GM19438 (cell line): ENCODE results near the gene ZMYM3.
"Not testable (repeated sequence)": the region's sequence is repeated elsewhere in the genome, so short reads cannot be mapped to it uniquely, and the experiment has no call there.

Source experiments
- ATAC-seq: cut with Tn5 transposase; IDR thresholded peaks from one replicate; pipeline ENCODE4 v1.9.1; 2021; ENCODE audit warnings: low read depth; ENCODE audit not compliant: unreplicated experiment

Gene ZMYM3

DNA sequence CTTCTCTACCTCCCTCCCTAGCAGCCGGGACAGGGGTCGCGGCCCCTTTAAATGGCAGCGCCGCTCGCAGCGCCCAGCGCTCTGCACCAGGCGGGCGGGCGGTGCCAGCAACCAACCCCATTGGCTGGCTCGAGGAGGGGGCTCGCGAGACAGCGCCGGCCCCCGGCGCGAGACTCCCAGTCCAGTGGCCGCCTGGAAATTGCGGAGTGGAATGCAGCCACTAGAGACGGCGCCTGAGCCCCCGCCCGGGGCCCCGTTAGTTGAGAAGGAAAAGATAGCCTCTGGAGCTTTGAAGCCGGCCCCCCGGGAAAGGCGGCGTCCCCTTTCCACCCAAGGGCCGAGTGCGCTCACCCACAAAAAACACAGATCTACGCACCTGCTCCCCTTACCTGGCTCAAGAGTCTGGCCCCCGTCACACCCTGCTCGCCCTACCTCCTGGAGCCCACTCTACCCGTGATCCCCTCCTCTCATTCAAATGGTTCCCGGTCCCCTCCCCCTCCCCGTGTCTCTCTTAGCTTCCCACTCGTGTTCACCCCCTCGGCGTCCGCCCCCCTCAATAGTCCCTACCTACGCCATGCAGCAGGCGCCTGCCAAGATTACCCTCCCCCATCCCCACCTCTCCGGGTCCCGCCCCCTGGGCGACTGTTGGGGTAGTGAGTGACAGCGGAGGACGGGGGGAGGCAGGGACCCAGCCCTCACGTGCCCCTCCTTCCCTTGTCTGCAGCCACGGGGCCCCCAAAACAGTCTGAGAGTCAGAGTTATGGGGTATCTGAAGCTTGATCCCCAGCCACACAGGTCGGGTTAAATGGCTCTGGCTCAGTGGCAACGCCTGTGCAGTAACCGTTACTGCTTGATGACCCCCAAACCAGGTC lies at the start of gene ZMYM3:
ZMYM3 (minus strand) TSS at position 49 of the 872 bp plus-strand sequence. CDS start 885 bp downstream, outside the sequence.
- peak; percentile 73 for ATAC-seq

DNA sequence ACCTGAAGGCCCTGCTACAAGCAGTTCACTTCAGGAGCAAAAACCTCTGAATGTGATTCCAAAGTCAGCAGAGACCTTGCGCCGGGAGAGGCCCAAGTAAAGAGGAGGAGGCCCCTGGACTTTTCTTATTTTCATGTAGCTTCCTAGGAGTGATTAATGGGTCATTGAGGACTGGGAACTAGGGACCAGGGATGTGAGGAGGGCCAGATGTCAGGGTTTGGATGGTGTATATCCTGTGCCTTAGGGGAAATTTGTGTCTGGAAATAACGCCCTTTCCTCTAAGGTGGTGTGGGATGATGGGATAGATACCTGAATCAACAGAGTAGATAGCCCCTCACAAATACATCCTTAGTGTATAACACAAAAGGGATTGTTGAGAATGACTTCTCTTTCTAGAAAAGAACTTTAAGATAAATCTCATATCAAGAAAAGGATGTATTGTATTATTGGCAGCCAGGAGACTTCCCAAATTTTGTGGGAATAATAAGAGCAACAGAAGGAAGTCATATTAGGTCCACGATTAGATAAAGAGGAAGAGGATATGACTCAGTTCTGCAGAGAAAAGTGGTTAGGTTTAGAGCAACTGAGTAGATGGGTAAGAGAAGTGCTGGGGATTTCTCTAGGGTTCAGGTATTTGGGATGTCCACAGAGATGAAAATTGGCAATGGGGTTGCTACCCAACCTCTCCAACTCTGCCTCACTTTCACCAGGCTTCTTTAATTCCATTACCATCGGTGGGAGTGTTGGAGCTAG lies 48.7 kb upstream of the ZMYM3 start:
- no peak for ATAC-seq

DNA sequence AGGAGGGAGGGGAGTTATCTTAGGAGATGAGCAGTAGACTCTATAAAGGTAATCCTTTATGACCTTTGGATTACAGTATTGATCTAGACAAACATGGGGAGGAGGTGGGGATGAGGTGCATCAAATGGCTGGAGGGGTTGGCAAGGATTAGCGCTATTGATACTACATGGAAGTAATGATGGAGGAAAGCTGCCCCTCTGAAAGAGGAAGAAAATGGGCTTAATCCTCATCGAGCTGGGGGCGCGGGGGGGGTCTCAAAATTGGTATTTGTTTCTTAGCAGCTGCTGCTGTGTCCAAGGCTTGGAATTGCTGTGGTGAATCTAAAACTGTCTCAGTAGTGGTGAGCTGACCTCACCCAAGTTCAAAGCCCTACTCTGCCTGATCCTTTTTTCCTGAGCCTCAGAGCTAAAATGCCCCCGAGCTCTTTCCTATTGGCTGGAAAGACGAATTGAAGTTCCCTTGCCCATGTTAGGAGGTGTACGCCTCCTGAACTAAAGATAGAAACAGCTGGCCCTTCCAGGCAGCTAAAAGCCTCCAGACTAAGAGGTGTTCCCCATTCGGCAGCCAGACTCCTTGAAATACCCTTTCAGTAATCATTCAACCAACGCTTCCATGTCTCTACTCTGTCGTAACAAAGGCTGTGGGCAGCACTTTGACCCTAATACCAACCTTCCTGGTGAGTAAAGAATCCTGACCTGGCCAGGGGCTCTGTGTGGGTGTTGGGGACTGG lies 47.4 kb upstream of the ZMYM3 start, which contains the start of gene ITGB1BP2:
ITGB1BP2 (plus strand) TSS at position 556 of the 730 bp plus-strand sequence; CDS start at position 613, 57 bp downstream.
- no peak for ATAC-seq

DNA sequence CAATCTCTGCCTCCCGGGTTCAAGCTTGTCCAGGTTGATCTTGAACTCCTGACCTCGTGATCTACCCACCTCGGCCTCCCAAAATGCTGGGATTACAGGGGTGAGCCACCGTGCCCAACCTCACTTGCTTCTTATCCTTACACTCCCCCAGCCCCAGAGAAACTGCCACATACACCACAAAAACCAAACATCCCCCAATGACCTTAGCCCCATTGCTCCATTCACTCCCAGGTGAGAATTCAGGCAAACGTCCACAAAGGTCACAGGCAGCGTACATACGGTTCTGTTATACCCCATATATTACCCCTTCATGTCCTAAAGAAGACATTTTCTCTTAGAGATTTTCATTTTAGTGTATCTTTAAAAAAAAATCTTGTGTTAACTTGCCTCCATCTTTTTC lies 46.6 kb upstream of the ZMYM3 start:
- not testable (repeated sequence) for ATAC-seq

DNA sequence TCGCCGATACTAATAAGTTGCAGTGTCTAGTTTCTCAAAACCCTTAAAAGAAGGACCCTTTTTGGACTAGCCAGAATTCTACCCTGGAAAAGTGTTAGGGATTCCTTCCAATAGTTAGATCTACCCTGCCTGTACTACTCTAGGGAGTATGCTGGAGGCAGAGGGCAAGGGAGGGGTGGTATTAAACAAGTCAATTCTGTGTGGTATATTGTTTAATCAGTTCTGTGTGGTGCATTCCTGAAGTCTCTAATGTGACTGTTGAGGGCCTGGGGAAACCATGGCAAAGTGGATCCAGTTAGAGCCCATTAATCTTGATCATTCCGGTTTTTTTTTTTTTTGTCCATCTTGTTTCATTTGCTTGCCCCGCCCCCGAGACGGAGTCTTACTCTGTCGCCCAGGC lies 46.1 kb upstream of the ZMYM3 start:
- ATAC-seq, result not testable (repeated sequence)

DNA sequence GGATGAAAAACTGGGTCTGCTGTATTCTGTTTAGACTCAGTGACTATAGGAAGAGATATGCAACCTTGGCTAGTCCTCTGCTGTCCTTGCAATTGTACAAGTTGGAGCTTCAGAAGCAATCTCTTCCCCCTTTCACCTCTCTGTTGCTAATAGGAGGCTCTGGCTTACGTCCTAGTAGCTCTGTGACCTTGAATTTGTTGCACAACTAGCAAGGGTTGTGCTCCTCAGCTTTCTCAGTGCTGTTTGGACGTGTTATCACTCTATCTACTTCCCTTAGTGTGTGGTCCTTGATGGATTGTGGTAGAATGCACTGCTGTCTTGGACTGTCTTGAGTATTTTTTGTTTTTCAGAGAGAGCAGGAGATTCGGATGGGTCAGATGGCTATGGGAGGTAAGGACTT lies 44.2 kb upstream of the ZMYM3 start:
- ATAC-seq, result no peak

DNA sequence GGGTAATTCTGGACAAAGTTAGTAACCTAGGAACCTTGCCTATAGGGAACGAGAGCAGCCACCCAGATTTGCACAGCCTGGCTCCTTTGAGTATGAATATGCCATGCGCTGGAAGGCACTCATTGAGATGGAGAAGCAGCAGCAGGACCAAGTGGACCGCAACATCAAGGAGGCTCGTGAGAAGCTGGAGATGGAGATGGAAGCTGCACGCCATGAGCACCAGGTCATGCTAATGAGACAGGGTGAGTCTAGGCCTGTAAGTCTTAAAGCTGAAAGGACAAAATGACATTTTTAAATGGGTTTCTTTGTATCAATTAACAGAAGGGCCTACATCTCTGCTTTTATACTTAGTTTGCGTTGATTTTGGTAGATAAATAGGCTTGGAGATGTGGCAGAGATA lies 42.9 kb upstream of the ZMYM3 start:
- no peak for ATAC-seq

DNA sequence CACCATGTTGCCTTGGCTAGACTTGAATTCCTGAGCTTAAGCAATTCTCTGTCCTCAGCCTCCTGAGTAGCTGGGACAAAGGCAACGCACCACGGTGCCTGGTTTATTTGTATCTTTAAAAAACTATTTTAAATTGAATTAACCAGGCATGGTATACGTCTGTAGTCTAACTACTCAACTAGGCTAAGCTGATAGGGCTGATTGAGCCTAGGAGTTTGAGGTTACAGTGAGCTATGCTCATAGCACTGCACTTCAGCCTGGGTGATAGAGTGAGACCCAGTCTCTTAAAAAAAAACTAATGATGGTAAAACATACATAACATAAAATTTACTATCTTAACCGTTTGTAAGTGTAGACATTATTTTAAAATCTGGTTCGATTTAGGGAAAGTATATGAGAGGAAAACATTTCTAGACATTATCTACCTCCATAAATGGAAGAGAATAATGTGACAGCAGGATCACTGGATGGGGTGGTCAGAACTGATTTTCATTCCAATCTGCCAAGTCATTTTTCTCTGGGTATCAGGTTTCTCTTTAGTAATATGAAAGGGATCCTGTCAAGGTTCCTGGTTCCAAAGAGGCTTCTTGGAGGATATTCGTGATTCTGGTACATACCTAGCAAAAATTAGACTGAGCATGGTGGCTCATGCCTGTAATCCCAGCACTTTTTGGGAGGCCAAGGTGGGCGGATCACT lies 38.9 kb upstream of the ZMYM3 start:
- no peak for ATAC-seq

DNA sequence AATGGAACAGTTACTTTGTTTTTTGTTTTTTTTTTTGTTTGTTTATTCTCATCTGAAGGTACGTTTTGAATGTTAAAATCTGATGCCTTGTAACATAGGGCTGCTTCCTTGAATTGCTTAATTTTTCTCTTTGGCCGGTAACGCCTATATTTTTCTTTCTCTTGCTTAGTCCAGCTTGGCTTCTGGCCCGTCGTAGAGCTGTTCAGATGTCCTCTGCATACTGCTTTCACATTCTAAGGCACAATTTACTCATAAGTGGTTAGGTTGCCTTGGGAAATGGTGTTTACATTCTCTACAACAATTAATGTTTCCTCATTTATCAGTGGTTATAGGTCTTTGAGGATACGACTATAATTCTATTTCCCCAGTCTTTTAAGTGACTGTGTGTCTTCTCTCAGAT lies 37.4 kb upstream of the ZMYM3 start:
- ATAC-seq, result no peak

DNA sequence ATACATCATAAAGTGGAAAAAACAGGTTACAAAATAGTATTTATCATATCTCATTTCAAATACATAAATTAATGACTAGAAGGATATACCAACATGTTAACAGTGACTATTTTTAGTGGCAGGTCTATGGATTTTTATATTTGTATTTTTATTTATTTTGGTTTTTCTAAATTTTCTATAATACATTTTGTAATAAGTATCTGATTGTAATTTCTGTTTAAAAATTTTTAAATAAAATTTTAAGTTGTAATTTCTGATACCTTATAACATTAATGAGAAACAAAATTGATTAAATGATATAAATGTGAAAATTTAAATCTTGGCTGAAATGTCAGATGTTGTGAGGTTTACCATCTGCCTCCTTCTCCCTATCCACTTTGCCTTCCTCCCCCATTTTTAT lies 32.0 kb upstream of the ZMYM3 start:
- no peak for ATAC-seq

DNA sequence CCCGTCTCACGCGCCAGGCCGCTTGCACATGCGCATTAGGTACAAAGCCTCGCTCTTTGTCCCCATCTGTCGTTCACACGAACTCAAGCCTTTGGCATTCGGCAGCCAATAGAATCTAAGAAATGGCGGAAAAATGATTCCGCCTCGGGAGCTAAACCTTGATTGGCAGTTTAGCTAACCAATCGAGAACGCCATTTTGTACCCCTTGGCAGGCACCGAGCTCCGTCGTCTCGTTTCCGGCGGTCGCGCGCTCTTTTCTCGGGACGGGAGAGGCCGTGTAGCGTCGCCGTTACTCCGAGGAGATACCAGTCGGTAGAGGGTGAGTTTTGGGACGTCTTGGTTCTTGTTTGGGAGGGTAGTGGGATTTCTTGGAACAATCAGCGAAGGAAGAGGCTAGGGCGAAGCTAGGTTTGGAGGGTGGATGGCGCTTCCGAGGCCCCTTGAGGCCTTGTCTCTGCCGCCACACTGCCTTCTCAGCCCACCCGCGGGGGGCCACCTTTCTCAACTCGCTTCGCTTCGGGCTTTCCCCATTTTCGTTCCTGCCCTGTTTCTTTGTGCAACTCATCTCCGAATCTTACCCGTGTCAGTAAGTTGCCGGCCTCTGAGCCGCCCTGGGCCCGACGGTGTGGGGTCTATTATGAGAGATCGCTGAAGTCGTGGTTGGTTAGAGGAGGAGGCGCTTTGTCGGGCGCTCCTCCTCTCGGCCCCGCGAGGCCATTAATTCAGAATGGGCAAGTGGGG lies 29.6 kb upstream of the ZMYM3 start, which contains the start of gene NONO:
NONO (plus strand) TSS at position 233 of the 741 bp plus-strand sequence. CDS start 7,003 bp downstream, outside the sequence.
- peak; percentile 76 for ATAC-seq

DNA sequence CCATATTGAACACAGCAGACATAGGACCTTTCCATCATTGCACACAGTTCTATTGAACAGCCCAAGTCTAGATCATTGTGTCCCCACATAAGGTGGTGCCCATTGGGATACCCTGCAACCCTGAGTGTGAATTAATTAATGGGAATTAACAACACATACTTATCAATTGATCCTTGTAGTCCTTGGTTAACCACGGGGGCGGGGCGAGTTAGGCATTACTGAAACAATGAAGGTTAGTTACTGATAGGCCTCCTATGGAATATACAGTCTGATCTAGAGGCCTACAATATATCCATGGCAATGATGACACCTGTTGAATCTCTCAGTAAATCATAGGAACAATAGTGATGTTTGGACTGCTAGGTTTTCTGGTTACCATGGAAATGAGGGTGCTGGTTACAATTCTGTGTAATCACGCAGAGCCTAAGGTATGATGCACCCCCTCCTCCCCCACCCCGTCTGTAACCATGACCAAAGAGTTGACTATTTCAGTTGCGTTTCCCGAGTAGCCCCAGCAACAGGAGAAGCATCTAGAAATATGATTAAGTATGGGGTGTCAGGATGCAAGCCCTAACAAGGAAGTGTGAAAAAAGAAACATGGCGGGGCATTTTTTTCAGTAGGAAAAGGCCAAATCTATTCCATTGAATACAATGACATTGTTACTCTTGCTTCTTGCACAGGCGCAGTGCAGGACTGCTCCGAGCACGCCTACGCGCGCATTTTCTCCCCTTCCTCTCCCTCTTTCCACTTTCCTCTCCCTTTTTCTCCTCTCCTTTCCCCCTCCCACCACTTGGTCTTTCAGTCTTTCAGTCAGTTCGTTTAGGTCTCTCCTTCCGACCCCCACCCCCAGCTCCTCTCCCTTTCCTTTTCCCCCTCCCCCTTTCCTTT lies 28.8 kb upstream of the ZMYM3 start:
- peak; percentile 27 for ATAC-seq

DNA sequence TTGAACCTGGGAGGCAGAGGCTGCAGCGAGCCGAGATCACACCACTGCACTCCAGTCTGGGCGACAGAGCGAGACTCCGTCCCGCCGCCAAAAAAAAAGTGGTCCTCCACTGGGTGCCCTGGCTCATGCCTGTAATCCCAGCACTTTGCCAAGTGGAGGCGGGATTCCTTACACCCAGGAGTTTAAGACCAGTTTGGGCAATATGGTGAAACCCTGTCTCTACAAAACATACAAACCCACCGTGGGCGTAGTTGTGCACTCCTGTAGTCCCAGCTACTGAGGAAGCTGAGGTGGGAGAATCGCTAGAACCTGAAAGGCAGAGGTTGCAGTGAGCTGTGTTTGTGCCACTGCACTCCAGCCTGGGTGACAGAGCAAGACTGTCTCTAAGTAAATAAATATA lies 27.4 kb upstream of the ZMYM3 start:
- not testable (repeated sequence) for ATAC-seq

DNA sequence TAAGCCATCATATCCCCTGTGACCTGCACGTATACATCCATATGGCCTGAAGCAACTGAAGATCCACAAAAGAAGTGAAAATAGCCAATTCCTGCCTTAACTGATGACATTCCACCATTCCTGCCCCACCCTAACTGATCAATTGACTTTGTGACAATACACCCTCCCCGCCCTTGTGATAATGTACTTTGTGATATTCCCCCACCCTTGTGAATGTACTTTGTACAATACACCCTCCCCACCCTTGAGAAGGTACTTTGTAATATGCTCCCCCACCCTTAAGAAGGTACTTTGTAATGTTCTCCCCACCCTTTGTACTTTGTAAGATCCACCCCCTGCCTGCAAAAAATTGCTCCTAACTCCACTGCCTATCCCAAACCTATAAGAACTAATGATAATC lies 18.4 kb upstream of the ZMYM3 start:
- not testable (repeated sequence) for ATAC-seq

DNA sequence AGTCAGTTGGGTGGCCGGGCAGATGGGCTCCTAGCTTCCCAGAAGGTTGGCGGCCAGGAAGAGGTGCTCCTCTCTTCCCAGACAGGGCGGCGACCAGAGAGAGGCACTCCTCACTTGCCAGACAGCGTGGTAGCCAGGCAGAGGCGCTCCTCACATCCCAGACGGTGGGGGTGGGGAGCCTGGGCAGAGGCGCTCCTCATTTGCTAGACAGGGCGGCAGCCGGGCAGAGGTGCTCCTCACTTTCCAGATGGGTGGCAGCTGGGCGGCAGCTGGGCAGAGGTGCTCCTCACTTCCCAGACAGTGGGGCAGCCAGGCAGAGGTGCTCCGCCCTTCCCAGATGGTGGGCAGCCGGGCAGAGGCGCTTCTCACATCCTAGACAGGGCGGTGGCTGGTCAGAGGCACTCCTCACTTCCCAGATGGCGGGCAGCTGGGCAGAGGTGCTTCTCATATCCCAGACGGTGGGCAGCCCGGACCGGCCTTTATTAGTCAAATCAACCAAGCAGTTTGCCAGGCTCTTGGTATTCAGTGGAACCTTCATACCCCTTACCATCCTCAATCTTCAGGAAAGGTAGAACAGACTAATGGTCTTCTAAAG lies 16.0 kb upstream of the ZMYM3 start:
- ATAC-seq, result no peak

DNA sequence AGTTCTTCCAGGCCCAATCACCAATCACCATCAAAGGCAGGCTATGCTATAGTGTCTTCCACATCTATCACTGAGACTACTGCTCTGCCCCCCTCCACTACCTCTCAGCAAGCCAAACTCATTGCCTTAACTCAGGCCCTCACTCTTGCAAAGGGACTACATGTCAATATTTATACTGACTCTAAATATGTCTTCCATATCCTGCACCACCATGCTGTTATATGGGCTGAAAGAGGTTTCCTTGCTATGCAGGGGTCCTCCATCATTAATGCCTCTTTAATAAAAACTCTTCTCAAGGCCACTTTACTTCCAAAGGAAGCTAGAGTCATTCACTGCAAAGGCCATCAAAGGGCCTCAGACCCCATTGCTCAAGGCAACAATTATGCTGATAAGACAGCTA lies 14.7 kb upstream of the ZMYM3 start:
- not testable (repeated sequence) for ATAC-seq

DNA sequence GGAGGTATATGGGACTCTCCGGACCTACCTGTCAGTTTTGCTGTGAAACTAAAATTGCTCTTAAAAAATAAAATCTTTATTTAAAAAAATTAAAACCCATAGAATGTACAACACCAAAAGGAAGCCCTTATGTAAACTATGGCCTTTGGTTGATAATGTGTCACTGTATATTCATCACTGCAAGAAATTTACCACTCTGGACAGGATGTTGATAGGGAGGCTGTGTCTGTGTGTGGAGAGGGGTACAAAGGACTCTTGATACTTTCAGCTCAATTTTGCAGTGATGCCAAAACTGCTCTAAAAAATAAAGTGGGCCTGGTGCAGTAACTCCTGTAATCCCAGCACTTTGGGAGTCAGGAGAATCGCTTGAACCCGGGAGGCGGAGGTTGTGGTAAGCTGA lies 2.9 kb upstream of the ZMYM3 start:
- ATAC-seq, result no peak

DNA sequence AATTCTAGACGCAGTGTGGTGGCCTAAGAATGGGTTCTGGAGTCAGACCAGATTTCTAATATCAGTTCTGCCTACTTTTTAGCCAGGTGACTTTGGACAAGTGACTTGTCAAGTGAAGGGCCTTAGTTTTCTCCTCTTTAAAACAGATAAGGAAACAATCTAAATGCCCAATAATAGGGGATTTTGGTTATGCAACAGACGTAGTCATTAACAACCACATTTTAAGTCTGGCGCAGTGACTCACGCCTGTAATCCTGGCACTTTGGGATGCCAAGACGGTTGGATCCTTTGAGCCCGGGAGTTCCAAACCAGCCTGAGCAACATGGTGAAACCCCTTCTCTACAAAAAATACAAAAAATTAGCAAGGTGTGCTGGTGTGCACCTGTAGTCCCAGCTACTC lies 2.1 kb upstream of the ZMYM3 start:
- ATAC-seq, result no peak
